Measurements from ENCODE around the gene MORC1.

MORC1 gene

GRCh38 chr3:109155828-109156227 is 37.9 kb upstream of the MORC1 start:
- H3K9me2 ChIP-seq (ENCODE audit: low read depth, low read length) = no peaks in the 10 kb centered on the region

GRCh38 chr3:109154979-109155378 is 37.0 kb upstream of the MORC1 start:
- Histone ChIP-seq H3K4me2 (ENCODE audit: low read length) (no peak overlapping the region), H3K27ac (ENCODE audit: low read depth, low read length, poor library complexity, severe bottlenecking) (no peak overlapping the region), H3F3A (ENCODE audit: insufficient read depth, low read length) (no peaks in the 10 kb centered on the region), H3K9me3 (ENCODE audit: low read length) (no peaks in the 10 kb centered on the region), H3K27me3 (ENCODE audit: insufficient read depth, low read length) (no peaks in the 10 kb centered on the region), H3K36me3 (ENCODE audit: insufficient read depth, low read length) (no peaks in the 10 kb centered on the region), H3K4me3 (ENCODE audit: low read depth, low read length, poor library complexity, severe bottlenecking) (no peak overlapping the region), H3K9ac (ENCODE audit: low read length) (no peak overlapping the region), H2AFZ (ENCODE audit: low read length) (no peak overlapping the region), H3K79me2 (ENCODE audit: insufficient read depth, low read length) (no peaks in the 10 kb centered on the region), H3K4me1 (ENCODE audit: insufficient read depth, low read length, severe bottlenecking) (no peaks in the 10 kb centered on the region), H4K20me1 (ENCODE audit: insufficient read depth, low read length) (no peaks in the 10 kb centered on the region), H3K9me2 (ENCODE audit: low read depth, low read length) (no peaks in the 10 kb centered on the region)
- TF ChIP-seq EZH2 (IDR thresholded peaks at IDR 0.05; ENCODE audit: borderline replicate concordance, low read length) = no peak
- TF ChIP-seq, protein P1, sequence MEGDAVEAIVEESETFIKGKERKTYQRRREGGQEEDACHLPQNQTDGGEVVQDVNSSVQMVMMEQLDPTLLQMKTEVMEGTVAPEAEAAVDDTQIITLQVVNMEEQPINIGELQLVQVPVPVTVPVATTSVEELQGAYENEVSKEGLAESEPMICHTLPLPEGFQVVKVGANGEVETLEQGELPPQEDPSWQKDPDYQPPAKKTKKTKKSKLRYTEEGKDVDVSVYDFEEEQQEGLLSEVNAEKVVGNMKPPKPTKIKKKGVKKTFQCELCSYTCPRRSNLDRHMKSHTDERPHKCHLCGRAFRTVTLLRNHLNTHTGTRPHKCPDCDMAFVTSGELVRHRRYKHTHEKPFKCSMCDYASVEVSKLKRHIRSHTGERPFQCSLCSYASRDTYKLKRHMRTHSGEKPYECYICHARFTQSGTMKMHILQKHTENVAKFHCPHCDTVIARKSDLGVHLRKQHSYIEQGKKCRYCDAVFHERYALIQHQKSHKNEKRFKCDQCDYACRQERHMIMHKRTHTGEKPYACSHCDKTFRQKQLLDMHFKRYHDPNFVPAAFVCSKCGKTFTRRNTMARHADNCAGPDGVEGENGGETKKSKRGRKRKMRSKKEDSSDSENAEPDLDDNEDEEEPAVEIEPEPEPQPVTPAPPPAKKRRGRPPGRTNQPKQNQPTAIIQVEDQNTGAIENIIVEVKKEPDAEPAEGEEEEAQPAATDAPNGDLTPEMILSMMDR (IDR thresholded peaks at IDR 0.05; ENCODE audit: low read length) = no peak

More at GRCh38 chr3:109155828-109156227, 37.9 kb upstream of the MORC1 start:
- Histone ChIP-seq H3K4me1 (ENCODE audit: insufficient read depth, low read length, severe bottlenecking) (no peaks in the 10 kb centered on the region), H4K20me1 (ENCODE audit: insufficient read depth, low read length) (no peaks in the 10 kb centered on the region), H3K27ac (ENCODE audit: low read depth, low read length, poor library complexity, severe bottlenecking) (no peak overlapping the region), H3K36me3 (ENCODE audit: insufficient read depth, low read length) (no peaks in the 10 kb centered on the region), H3K79me2 (ENCODE audit: insufficient read depth, low read length) (no peaks in the 10 kb centered on the region), H3K4me3 (ENCODE audit: low read depth, low read length, poor library complexity, severe bottlenecking) (no peak overlapping the region), H3K9ac (ENCODE audit: low read length) (no peak overlapping the region), H3K27me3 (ENCODE audit: insufficient read depth, low read length) (no peaks in the 10 kb centered on the region), H3K9me3 (ENCODE audit: low read length) (no peaks in the 10 kb centered on the region), H3K4me2 (ENCODE audit: low read length) (no peak overlapping the region), H3F3A (ENCODE audit: insufficient read depth, low read length) (no peaks in the 10 kb centered on the region), H2AFZ (ENCODE audit: low read length) (no peak overlapping the region)
- TF ChIP-seq, protein P1 (IDR thresholded peaks at IDR 0.05; ENCODE audit: low read length) = no peak

DNA sequence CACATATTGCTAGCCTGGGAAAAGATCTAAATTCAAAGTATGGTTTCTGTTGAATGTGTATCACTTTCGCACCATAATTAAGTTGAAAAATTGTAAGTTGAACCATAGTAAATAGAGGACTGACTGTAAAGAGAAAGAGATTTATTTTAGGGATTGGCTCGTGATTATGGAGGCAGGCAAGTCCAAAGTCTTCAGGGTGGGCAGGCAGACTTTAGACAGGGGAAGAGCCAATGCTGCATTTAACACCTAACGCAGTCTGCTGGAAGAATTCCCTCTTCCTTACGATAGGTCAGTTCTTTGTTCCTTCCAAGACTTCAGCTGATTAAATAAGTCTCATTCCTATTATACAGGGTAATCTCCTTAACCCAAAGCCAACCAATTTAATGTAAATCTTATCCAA is 34.4 kb upstream of the MORC1 start:
- Histone ChIP-seq H3K9ac (ENCODE audit: low read length) (no peak overlapping the region), H3K4me3 (ENCODE audit: low read depth, low read length, poor library complexity, severe bottlenecking) (no peak overlapping the region), H3K27ac (ENCODE audit: low read depth, low read length, poor library complexity, severe bottlenecking) (no peak overlapping the region), H3K27me3 (ENCODE audit: insufficient read depth, low read length) (no peaks in the 10 kb centered on the region), H3K9me2 (ENCODE audit: low read depth, low read length) (no peaks in the 10 kb centered on the region), H3K4me2 (ENCODE audit: low read length) (no peak overlapping the region), H3K9me3 (ENCODE audit: low read length) (no peaks in the 10 kb centered on the region), H3F3A (ENCODE audit: insufficient read depth, low read length) (no peaks in the 10 kb centered on the region), H2AFZ (ENCODE audit: low read length) (no peak overlapping the region), H4K20me1 (ENCODE audit: insufficient read depth, low read length) (no peaks in the 10 kb centered on the region), H3K36me3 (ENCODE audit: insufficient read depth, low read length) (no peaks in the 10 kb centered on the region), H3K4me1 (ENCODE audit: insufficient read depth, low read length, severe bottlenecking) (no peaks in the 10 kb centered on the region), H3K79me2 (ENCODE audit: insufficient read depth, low read length) (no peaks in the 10 kb centered on the region)
- TF ChIP-seq, protein P1 (IDR thresholded peaks at IDR 0.05; ENCODE audit: low read length) = no peak
- TF ChIP-seq EZH2 (IDR thresholded peaks at IDR 0.05; ENCODE audit: borderline replicate concordance, low read length) = no peak

All from OCI-LY1 (cell line).